GM12865 (cell line): Measurements from ENCODE around the gene MMP23B.
"Not testable (repeated sequence)": the region's sequence is repeated elsewhere in the genome, so short reads cannot be mapped to it uniquely, and the experiment has no call there.

ENCODE experiments used
- DNase-seq: peaks from one replicate; pipeline ENCODE4 v3.0.0; 2010; ENCODE audit warnings: low read depth
- H3K4me3 ChIP-seq: 2 replicates; pipeline ENCODE4 v1.5.1; 2011; ENCODE audit warnings: mild to moderate bottlenecking, low read depth, low read length, control low read depth
- TF ChIP-seq, protein P1 (sequence below): IDR thresholded peaks from 2 replicates; pipeline ENCODE4 v1.5.1; 2011; ENCODE audit warnings: low read length, control low read depth, low read depth, inconsistent platforms; ENCODE audit not compliant: insufficient read depth; ENCODE audit errors: missing control alignments

MMP23B gene

DNA sequence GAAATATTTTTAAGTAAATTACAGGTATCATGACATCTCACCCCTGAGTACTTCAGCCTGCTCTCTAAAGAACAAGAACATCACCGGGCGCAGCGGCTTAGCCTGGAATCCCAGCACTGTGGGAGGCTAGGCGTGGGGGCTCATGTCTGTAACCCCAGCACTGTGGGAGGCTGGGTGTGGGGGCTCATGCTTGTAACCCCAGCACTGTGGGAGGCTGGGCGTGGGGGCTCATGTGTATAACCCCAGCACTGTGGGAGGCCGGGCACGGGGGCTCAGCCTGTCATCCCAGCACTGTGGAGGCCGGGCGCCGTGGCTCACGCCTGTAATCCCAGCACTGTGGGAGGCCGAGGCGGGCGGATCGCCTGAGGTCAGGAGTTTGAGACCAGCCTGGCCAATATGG, 34.6 kb downstream of the MMP23B start:
- H3K4me3 ChIP-seq = no peak overlapping the region
- TF ChIP-seq, protein P1, sequence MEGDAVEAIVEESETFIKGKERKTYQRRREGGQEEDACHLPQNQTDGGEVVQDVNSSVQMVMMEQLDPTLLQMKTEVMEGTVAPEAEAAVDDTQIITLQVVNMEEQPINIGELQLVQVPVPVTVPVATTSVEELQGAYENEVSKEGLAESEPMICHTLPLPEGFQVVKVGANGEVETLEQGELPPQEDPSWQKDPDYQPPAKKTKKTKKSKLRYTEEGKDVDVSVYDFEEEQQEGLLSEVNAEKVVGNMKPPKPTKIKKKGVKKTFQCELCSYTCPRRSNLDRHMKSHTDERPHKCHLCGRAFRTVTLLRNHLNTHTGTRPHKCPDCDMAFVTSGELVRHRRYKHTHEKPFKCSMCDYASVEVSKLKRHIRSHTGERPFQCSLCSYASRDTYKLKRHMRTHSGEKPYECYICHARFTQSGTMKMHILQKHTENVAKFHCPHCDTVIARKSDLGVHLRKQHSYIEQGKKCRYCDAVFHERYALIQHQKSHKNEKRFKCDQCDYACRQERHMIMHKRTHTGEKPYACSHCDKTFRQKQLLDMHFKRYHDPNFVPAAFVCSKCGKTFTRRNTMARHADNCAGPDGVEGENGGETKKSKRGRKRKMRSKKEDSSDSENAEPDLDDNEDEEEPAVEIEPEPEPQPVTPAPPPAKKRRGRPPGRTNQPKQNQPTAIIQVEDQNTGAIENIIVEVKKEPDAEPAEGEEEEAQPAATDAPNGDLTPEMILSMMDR = no peak
- no peak for DNase-seq

DNA sequence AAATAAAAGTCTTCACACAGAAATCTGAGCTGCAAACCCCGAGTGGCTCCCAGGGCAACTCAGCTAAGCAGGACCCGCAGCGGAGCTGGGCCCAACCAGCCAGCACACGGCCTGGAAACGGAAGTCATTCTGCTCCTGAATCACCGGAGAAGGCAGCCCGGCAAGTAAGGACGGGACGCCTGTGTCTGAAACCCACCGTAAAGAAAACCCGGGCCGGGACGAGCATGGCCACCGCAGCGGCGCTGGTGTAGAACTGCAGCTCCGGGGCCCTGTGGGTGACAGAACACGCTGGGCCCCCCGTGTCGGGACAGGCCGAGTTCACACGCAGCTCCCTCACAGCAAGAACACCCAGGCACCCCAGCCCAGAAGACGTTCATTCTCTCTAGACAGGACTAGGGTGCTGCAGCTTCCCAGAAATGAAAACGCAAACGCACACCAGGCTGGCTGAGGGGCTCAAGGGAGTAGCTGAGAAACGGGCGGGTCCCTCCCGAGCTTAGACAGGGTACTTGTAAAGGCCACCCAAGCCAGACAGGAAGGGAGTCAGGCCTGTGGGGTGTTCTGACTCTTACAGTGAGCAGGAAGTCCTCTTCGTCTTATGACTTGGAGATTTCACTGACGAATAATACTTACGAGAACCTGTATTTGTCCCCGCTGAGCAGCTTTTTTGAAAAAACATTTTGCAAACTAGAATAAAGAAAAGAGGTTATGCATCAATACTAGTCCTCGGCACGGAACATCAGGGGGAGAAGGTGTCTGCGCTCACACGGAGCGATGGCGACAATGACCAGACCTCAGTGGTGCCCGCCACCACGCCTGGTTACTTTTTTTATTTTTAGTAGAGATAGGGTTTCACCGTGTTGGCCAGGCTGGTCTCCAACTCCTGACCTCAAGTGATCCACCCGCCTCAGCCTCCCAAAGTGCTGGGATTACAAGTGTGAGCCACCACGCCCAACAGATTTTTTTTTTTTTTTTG, 37.8 kb downstream of the MMP23B start:
- no peak for DNase-seq
- TF ChIP-seq, protein P1 = no peak
- no peak overlapping the region for H3K4me3 ChIP-seq

DNA sequence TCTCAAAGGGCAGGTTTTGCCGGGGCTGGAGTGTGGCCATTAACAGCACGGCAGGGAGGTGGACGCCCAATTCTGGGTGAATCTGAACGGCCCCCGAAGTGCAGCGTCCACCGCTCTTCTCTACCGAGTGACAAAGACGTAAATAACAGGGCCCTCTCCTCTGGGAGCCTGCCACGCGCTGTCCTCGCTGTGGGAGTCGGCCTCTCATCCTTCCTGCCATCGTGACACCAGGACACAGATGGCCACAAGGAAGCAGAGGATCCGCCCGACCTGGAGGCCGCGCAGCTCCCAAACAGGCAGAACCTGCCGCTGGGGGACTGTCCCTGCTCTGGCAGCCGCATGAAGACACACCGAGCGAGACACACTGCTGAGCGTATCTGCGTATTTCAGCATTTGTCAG, 38.9 kb downstream of the MMP23B start:
- DNase-seq = no peak
- TF ChIP-seq, protein P1 = no peak
- no peak overlapping the region for H3K4me3 ChIP-seq

DNA sequence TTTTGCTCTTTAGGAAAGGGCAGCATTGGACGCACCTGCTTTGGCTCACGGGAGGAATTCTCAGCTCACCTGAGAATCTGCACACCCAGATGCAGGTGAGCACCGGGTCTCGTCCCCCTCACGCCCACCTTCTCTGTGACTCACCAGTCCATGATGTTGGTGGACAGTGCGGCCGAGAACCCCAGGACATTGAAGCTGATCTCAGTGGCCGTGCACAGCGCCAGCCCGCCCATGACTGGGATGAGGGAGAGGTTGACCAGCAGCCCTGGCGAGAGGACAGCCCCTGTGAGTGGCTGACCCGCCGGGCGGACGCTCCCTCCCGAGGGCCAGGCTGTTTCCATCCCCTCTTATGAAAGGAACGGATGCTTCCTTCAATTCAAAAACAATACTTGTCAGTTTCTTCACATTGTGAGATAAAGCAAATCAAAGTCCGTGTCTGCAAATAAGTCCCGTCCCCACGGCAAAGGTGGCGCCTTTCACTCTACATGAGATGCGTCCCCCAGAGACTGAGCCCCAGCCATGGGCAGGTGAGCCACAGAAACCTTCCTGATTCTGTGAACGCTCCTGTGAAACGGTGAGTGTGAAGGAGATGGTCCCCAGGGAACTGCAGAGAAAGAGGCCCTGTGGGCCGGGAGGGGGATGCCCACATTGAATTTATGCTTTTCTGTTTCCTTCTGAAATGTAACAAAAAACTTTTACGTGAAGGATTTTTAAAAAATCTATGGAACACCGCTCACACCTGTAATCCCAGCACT, 39.6 kb downstream of the MMP23B start:
- TF ChIP-seq, protein P1 = no peak
- no peak for DNase-seq
- no peak overlapping the region for H3K4me3 ChIP-seq

DNA sequence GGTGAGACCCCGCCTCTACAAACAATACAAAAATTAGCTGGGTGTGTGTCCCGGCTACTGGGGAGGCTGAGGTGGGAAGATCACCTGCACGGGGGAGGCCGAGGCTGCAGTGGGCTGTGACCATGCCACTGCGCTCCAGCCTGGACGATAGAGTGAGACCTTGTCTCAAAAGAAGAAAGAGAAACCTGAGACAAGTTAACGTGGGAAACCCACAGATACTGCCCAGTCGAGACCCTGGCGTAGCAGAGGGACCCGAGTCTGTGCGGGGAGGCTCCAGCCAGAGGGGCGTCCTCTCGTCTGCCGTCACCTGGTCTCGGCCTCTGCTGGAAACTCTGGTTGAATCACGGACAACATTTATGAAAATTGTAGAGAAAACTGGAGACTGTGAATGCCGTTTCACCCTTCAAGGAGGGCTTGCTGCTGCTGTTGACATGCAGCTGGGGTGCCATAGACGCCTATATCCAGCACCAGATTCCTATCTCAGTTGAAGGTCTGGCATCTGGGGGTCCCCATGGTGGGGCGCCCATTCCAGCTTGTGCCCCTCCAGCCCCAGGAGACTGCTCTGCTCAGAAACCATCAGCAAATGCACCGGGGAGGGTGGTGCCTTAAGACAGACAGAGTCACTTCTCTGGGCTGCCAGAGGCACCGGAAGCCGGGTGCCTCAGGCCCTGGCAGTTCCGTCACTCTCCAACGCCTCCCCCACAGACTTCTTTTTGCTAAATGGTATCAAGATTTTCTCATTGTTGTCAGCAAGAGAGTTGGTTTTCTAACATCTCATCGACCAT, 40.4 kb downstream of the MMP23B start:
- TF ChIP-seq, protein P1 = no peak
- H3K4me3 ChIP-seq = no peak overlapping the region
- DNase-seq = no peak

DNA sequence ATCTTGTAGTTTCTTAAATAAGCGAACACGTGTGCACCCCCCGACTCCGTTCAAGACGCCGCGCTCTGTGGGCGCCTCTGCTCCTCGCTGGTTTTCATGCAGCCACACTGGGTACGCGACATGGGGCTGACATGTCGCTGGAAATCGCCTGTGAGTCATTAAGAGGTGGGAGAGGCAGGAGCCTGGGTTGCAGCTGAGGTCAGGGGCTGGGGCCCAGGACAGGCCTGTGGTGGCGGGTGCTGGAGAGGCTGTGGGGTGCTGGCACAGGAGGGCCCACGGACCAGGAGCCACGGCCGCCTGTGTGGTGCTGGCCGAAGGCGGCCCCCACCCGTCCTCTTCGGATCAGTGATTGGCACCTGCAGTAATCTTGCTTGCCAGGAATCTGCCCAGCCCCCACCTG, 42.8 kb downstream of the MMP23B start:
- not testable (repeated sequence) for H3K4me3 ChIP-seq, DNase-seq

DNA sequence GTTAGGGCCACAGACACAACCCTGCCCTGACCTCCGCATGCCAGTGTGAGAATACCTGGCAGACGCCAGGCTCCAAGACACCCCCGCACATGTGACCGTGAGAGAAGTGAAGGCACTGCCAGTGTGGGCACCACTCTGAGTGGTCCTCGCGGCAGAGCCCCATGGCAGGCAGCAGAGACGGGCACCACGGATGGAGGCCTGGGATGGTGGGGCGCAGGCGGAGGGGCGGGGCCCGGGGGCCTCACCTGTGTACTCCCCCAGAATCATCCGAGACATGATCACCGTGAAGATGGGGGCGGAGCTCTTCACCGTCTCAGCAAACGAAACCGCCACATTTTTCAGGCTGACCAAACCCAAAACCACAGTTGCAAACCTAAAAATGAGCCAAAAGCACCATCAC, 43.2 kb downstream of the MMP23B start:
- not testable (repeated sequence) for H3K4me3 ChIP-seq, DNase-seq

DNA sequence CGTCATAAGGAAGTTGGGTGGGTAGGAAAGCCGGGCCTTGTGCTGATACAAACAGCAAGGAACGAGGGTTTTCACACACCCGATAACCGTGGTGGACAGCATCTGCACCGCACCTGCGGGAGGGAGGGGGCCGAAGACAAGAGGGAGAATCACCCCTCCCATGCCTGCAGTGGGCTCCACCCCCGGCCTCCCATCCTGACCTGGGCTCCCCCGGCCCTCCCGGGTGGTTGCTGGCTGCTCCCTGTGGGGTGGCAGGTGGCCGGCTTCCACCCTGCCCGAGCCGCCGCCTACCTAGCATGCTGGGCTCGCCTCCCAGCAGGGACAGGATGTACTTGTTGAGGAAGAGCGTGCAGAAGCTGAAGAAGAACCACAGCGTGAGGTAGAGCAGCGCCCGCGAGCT, 44.1 kb downstream of the MMP23B start:
- H3K4me3 ChIP-seq, DNase-seq: not testable (repeated sequence)
